ENCODE measurements around the gene SLC22A6.
"Not testable (repeated sequence)": the region's sequence is repeated elsewhere in the genome, so short reads cannot be mapped to it uniquely, and the experiment has no call there.

The SLC22A6 gene

DNA sequence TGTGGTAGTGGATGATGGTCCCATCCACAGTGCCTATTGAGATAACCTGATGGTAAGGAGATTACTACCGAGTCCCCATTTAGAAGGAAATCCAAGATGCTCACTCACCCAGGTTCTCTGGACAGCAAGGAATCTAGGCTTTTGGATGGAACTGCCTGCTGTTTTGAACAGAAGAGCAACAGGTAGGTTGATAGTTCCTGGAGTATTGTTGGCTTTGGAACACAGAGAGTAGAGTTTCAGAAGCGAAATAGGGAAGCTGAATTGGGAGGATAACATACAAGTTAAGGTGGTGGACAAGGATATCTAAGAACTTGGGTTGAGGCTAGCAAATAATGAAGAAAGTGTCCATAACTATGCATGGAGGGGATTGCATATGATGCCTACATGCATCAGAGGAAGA is 27.6 kb downstream of the SLC22A6 start:
- in situ Hi-C loops (cut with HindIII; ENCODE audit: low pct_ligation_motif_present, low sequenced_read_pairs): no loop called here
- no peaks in the 10 kb centered on the region for H3K27me3 ChIP-seq (replicated peaks)
- no peak overlapping the region for H3K4me3 ChIP-seq (ENCODE audit: low read depth, low read length)
- H3K27ac ChIP-seq: no peak overlapping the region
- TF ChIP-seq CTCF (IDR thresholded peaks at IDR 0.05; ENCODE audit: low read depth, low read length, missing control alignments): no peak
- no peaks in the 10 kb centered on the region for H3K36me3 ChIP-seq (replicated peaks)
- no peak for DNase-seq

DNA sequence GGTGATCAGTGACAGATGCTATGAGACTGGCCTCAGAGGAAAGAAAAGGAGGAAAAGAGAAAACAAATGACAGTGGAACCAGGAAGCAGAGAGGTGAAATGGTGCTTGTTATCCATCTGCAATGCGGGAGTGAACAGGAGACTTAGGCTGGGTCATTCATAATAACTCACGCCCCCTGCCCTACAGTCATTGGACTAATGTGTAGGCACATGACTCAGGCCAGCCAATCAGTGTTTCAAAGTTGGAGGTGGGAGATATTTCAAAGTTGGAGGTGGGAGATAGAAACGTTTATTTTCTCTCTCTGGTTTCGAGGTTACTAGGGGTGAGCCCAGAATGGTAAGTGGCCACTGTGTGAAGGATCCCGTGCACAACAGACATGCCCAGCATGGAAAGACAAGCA is 30.3 kb downstream of the SLC22A6 start:
- no peak for DNase-seq
- Histone ChIP-seq H3K4me3 (ENCODE audit: low read depth, low read length) (no peak overlapping the region), H3K36me3 (replicated peaks) (no peaks in the 10 kb centered on the region), H3K27ac (no peak overlapping the region), H3K27me3 (replicated peaks) (no peaks in the 10 kb centered on the region)
- TF ChIP-seq CTCF (IDR thresholded peaks at IDR 0.05; ENCODE audit: low read depth, low read length, missing control alignments): no peak
- in situ Hi-C loops (cut with HindIII; ENCODE audit: low pct_ligation_motif_present, low sequenced_read_pairs): no loop called here

- no peak for TF ChIP-seq CTCF (IDR thresholded peaks at IDR 0.05; ENCODE audit: low read depth, low read length, missing control alignments)
- Histone ChIP-seq H3K4me3 (ENCODE audit: low read depth, low read length) (no peak overlapping the region), H3K27ac (no peak overlapping the region), H3K36me3 (replicated peaks) (no peaks in the 10 kb centered on the region), H3K27me3 (replicated peaks) (no peaks in the 10 kb centered on the region)
- in situ Hi-C loops (cut with HindIII; ENCODE audit: low pct_ligation_motif_present, low sequenced_read_pairs): no loop called here
- DNase-seq: peak; percentile 12
Measured at GRCh38 chr11:62953811-62954210, 31.0 kb downstream of the SLC22A6 start.

DNA sequence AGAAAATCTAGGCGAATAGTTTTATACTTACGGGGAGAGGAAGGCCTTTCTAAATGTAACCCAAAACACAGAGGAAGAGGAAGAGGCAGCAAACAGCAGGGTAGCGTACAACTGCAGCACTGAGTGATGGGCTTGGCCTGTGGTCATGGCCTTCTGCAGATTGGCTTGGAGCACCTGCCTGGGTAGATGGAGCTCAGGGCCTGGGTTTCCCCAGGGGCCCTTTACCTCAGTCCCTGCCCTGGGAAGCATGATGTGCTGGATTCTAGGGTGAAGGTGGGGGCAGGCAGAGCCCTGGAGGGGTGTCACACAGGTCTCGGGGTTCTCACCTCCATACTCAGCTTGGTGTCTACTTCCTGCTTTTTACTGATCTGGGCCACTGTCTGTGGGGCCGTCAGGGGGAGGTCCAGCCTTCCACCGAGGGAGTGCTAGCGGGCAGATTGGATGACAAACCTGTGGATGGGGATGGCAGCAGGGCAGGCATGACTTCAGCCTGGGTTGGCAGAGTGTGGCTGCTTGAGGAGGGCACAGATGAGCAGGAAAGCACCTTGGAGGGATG is 35.9 kb downstream of the SLC22A6 start:
- Histone ChIP-seq H3K27ac (no peak overlapping the region), H3K27me3 (replicated peaks) (no peaks in the 10 kb centered on the region), H3K4me3 (ENCODE audit: low read depth, low read length) (no peak overlapping the region), H3K36me3 (replicated peaks) (no peaks in the 10 kb centered on the region)
- DNase-seq: no peak
- in situ Hi-C loops (cut with HindIII; ENCODE audit: low pct_ligation_motif_present, low sequenced_read_pairs): no loop called here
- TF ChIP-seq CTCF (IDR thresholded peaks at IDR 0.05; ENCODE audit: low read depth, low read length, missing control alignments): no peak

- H3K27me3 ChIP-seq (replicated peaks); H3K36me3 ChIP-seq (replicated peaks); H3K4me3 ChIP-seq (ENCODE audit: low read depth, low read length); DNase-seq; H3K27ac ChIP-seq; in situ Hi-C loops (cut with HindIII; ENCODE audit: low pct_ligation_motif_present, low sequenced_read_pairs): not testable (repeated sequence)
Measured at GRCh38 chr11:62945538-62945937, 39.2 kb downstream of the SLC22A6 start.

DNA sequence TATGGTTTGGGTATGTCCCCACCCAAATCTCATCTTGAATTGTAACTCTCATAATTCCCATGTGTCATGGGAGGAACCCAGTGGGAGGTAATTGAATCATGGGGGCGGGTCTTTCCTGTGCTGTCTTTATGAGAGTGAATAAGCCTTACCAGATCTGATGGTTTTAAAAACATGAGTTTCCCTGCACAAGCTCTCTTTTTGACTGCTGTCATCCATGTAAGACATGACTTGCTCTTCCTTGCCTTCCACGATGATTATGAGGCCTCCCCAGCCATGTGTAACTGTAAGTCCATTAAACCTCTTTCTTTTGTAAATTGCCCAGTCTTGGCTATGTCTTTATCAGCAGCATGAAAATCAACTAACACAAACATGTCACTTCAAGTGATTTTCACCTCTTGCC is 47.2 kb downstream of the SLC22A6 start:
- DNase-seq; H3K36me3 ChIP-seq (replicated peaks); H3K27me3 ChIP-seq (replicated peaks); H3K27ac ChIP-seq; in situ Hi-C loops (cut with HindIII; ENCODE audit: low pct_ligation_motif_present, low sequenced_read_pairs); H3K4me3 ChIP-seq (ENCODE audit: low read depth, low read length): not testable (repeated sequence)

- no peak for DNase-seq
- H3K4me3 ChIP-seq (ENCODE audit: low read depth, low read length): no peak overlapping the region
- H3K36me3 ChIP-seq (replicated peaks): no peaks in the 10 kb centered on the region
- no peaks in the 10 kb centered on the region for H3K27me3 ChIP-seq (replicated peaks)
- no peak overlapping the region for H3K27ac ChIP-seq
- no peak for TF ChIP-seq CTCF (IDR thresholded peaks at IDR 0.05; ENCODE audit: low read depth, low read length, missing control alignments)
- in situ Hi-C loops (cut with HindIII; ENCODE audit: low pct_ligation_motif_present, low sequenced_read_pairs): no loop called here
Measured at GRCh38 chr11:62934496-62934785, 50.3 kb downstream of the SLC22A6 start.
